NCI-H345 (cell line): ENCODE data around the gene ONECUT3.
"Not testable (repeated sequence)": the region's sequence is repeated elsewhere in the genome, so short reads cannot be mapped to it uniquely, and the experiment has no call there.

ENCODE experiments used
- DNase-seq: peaks from one replicate; lab custom pipeline; 2025; lab: John Stamatoyannopoulos, UW

ONECUT3 gene

GRCh38 chr19:1755467-1756171 is 2.3 kb downstream of the ONECUT3 start:
- DNase-seq: no peak

- no peak for DNase-seq
These were observed 3.0 kb downstream of the ONECUT3 start for GRCh38 chr19:1756264-1756663.

GRCh38 chr19:1756705-1757465 is 3.6 kb downstream of the ONECUT3 start:
- no peak for DNase-seq

GRCh38 chr19:1757468-1758230 is 4.3 kb downstream of the ONECUT3 start:
- DNase-seq: no peak

- DNase-seq: no peak
These were observed 4.9 kb downstream of the ONECUT3 start for GRCh38 chr19:1758231-1758577.

- no peak for DNase-seq
These were observed 5.9 kb downstream of the ONECUT3 start for GRCh38 chr19:1758959-1759903.

GRCh38 chr19:1760020-1760419 is 6.7 kb downstream of the ONECUT3 start:
- no peak for DNase-seq

GRCh38 chr19:1760786-1761527 is 7.7 kb downstream of the ONECUT3 start:
- DNase-seq: not testable (repeated sequence)

GRCh38 chr19:1761528-1762242 is 8.4 kb downstream of the ONECUT3 start:
- DNase-seq: no peak

GRCh38 chr19:1762243-1763117 is 9.2 kb downstream of the ONECUT3 start:
- DNase-seq: no peak

GRCh38 chr19:1763648-1764639 is 10.6 kb downstream of the ONECUT3 start:
- DNase-seq: no peak

- no peak for DNase-seq
These were observed 11.4 kb downstream of the ONECUT3 start for GRCh38 chr19:1764729-1765128.

- DNase-seq: no peak
These were observed 12.1 kb downstream of the ONECUT3 start for GRCh38 chr19:1765232-1765903.

GRCh38 chr19:1765904-1766799 is 12.8 kb downstream of the ONECUT3 start:
- DNase-seq: no peak

GRCh38 chr19:1766800-1767352 is 13.6 kb downstream of the ONECUT3 start:
- DNase-seq: no peak

- DNase-seq: no peak
These were observed 14.2 kb downstream of the ONECUT3 start for GRCh38 chr19:1767464-1767933.
